ENCODE measurements around the gene PIP5K1B.

DNA sequence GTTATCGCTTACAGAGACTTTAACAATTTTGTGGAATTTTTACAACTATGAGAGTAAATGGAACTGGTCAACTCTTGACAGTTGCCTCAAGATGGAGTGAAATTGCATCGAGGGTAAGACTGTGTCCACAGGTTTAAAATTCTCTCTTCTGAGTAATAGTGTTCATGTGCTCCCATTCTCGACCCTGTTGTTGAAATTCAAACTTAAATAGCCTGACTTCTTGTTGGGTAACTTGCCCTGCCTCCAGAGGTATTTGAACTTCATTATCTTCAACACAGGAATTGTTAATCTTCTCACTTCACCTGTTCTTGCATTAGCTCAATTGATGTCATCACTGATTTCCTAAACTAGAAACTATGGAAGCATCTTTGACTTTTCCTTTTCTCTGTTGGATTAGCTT is 77.5 kb downstream of the PIP5K1B start:
- TF ChIP-seq, protein P1, sequence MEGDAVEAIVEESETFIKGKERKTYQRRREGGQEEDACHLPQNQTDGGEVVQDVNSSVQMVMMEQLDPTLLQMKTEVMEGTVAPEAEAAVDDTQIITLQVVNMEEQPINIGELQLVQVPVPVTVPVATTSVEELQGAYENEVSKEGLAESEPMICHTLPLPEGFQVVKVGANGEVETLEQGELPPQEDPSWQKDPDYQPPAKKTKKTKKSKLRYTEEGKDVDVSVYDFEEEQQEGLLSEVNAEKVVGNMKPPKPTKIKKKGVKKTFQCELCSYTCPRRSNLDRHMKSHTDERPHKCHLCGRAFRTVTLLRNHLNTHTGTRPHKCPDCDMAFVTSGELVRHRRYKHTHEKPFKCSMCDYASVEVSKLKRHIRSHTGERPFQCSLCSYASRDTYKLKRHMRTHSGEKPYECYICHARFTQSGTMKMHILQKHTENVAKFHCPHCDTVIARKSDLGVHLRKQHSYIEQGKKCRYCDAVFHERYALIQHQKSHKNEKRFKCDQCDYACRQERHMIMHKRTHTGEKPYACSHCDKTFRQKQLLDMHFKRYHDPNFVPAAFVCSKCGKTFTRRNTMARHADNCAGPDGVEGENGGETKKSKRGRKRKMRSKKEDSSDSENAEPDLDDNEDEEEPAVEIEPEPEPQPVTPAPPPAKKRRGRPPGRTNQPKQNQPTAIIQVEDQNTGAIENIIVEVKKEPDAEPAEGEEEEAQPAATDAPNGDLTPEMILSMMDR (IDR thresholded peaks at IDR 0.05; ENCODE audit: poor library complexity) = no peak
- TF ChIP-seq EZH2phosphoT487 (IDR thresholded peaks at IDR 0.05; ENCODE audit: low read depth, severe bottlenecking, unreplicated experiment) (no peak), EZH2 (IDR thresholded peaks at IDR 0.05; ENCODE audit: borderline replicate concordance) (no peak)

Measured in hepatocyte (in vitro differentiated cells).